Adipocyte (in vitro differentiated cells): ENCODE data around the gene CXCL5.
A peak's percentile ranks its signal among the peaks of the same experiment; 100 is the strongest.
"Not testable (repeated sequence)": the region's sequence is repeated elsewhere in the genome, so short reads cannot be mapped to it uniquely, and the experiment has no call there.

ENCODE experiments used
- DNase-seq: peaks from one replicate; pipeline ENCODE4 v3.0.0-alpha.2; 2015; ENCODE audit warnings: low read depth
- H3K27me3 ChIP-seq: replicated peaks from 2 replicates; pipeline ENCODE4 v1.7.0; 2013; ENCODE audit warnings: mild to moderate bottlenecking, low read length, moderate library complexity; ENCODE audit not compliant: control insufficient read depth, insufficient read depth
- H3K36me3 ChIP-seq: 2 replicates; pipeline ENCODE4 v1.7.0; 2013; ENCODE audit warnings: low read length, mild to moderate bottlenecking, moderate library complexity; ENCODE audit not compliant: control insufficient read depth, insufficient read depth, severe bottlenecking
- H3K4me1 ChIP-seq: 2 replicates; pipeline ENCODE4 v1.7.0; 2013; ENCODE audit warnings: mild to moderate bottlenecking, low read length, moderate library complexity; ENCODE audit not compliant: control insufficient read depth, insufficient read depth
- H3K4me3 ChIP-seq: 2 replicates; pipeline ENCODE4 v1.7.0; 2013; ENCODE audit warnings: mild to moderate bottlenecking, low read length, moderate library complexity
- H3K9ac ChIP-seq: 2 replicates; pipeline ENCODE4 v1.7.0; 2013; ENCODE audit warnings: mild to moderate bottlenecking, low read length, moderate library complexity
- H3K9me3 ChIP-seq: 2 replicates; pipeline ENCODE4 v1.7.0; 2013; ENCODE audit warnings: mild to moderate bottlenecking, low read length, moderate library complexity; ENCODE audit not compliant: control insufficient read depth

Gene CXCL5

GRCh38 chr4:73990988-73991741, 7.3 kb downstream of the CXCL5 start:
- no peak for DNase-seq
- no peak overlapping the region for H3K9ac ChIP-seq
- H3K4me1 ChIP-seq = no peaks in the 10 kb centered on the region
- H3K36me3 ChIP-seq = no peaks in the 10 kb centered on the region
- no peaks in the 10 kb centered on the region for H3K27me3 ChIP-seq
- no peaks in the 10 kb centered on the region for H3K9me3 ChIP-seq
- no peak overlapping the region for H3K4me3 ChIP-seq

GRCh38 chr4:73989928-73990327, 8.5 kb downstream of the CXCL5 start:
- Histone ChIP-seq H3K27me3 (no peaks in the 10 kb centered on the region), H3K9me3 (no peaks in the 10 kb centered on the region), H3K36me3 (no peaks in the 10 kb centered on the region), H3K4me1 (no peaks in the 10 kb centered on the region), H3K4me3 (no peak overlapping the region), H3K9ac (no peak overlapping the region)
- no peak for DNase-seq

GRCh38 chr4:73989031-73989430, 9.4 kb downstream of the CXCL5 start:
- DNase-seq = no peak
- Histone ChIP-seq H3K4me3 (no peak overlapping the region), H3K36me3 (no peaks in the 10 kb centered on the region), H3K27me3 (no peaks in the 10 kb centered on the region), H3K9ac (no peak overlapping the region), H3K9me3 (no peaks in the 10 kb centered on the region), H3K4me1 (no peaks in the 10 kb centered on the region)

- Histone ChIP-seq H3K36me3 (no peaks in the 10 kb centered on the region), H3K4me1 (no peaks in the 10 kb centered on the region), H3K9me3 (no peaks in the 10 kb centered on the region), H3K4me3 (no peak within 1 kb of the TSS), H3K27me3 (no peaks in the 10 kb centered on the region), H3K9ac (no peak within 1 kb of the TSS)
- DNase-seq = no peak
Observed at GRCh38 chr4:73988061-73988460, 10.4 kb downstream of the CXCL5 start, which contains the start of gene PPBP. TSS of gene PPBP (minus strand) at chr4:73988190. CDS start at chr4:73988103, 87 bp downstream.

GRCh38 chr4:73985528-73985852, 13.0 kb downstream of the CXCL5 start:
- Histone ChIP-seq H3K9me3 (no peaks in the 10 kb centered on the region), H3K27me3 (no peaks in the 10 kb centered on the region), H3K36me3 (no peaks in the 10 kb centered on the region)

GRCh38 chr4:73984736-73985527, 13.5 kb downstream of the CXCL5 start:
- H3K36me3 ChIP-seq = no peaks in the 10 kb centered on the region
- H3K4me3 ChIP-seq = no peak overlapping the region
- H3K4me1 ChIP-seq = peaks cover 6% of the 10 kb centered on the region
- H3K9ac ChIP-seq = no peak overlapping the region
- no peaks in the 10 kb centered on the region for H3K27me3 ChIP-seq
- no peaks in the 10 kb centered on the region for H3K9me3 ChIP-seq
- no peak for DNase-seq

More at GRCh38 chr4:73985528-73985852, 13.0 kb downstream of the CXCL5 start:
- no peak for DNase-seq
- Histone ChIP-seq H3K4me1 (peaks cover 5% of the 10 kb centered on the region), H3K9ac (no peak overlapping the region), H3K4me3 (no peak overlapping the region)

- Histone ChIP-seq H3K9ac (peak overlapping the region; percentile 64), H3K4me1 (peaks cover 36% of the 10 kb centered on the region), H3K4me3 (peak overlapping the region; percentile 70)
- DNase-seq, H3K9me3 ChIP-seq, H3K27me3 ChIP-seq, H3K36me3 ChIP-seq: not testable (repeated sequence)
Observed at GRCh38 chr4:73981175-73981574, 17.3 kb downstream of the CXCL5 start.

GRCh38 chr4:73979407-73979957, 19.0 kb downstream of the CXCL5 start:
- peak; percentile 5 for DNase-seq
- no peak overlapping the region for H3K4me3 ChIP-seq
- no peaks in the 10 kb centered on the region for H3K36me3 ChIP-seq
- peaks cover 36% of the 10 kb centered on the region for H3K4me1 ChIP-seq
- H3K9ac ChIP-seq = peak overlapping the region; percentile 35
- no peaks in the 10 kb centered on the region for H3K27me3 ChIP-seq
- peaks cover 2% of the 10 kb centered on the region for H3K9me3 ChIP-seq

GRCh38 chr4:73978886-73979285, 19.6 kb downstream of the CXCL5 start:
- Histone ChIP-seq H3K9me3 (peaks cover 7% of the 10 kb centered on the region), H3K9ac (peak overlapping the region; percentile 35), H3K27me3 (no peaks in the 10 kb centered on the region), H3K4me3 (no peak overlapping the region), H3K36me3 (no peaks in the 10 kb centered on the region), H3K4me1 (peaks cover 36% of the 10 kb centered on the region)
- peak; percentile 76 for DNase-seq

GRCh38 chr4:73976716-73977115, 21.8 kb downstream of the CXCL5 start:
- no peak overlapping the region for H3K4me3 ChIP-seq
- H3K36me3 ChIP-seq = no peaks in the 10 kb centered on the region
- H3K9me3 ChIP-seq = peaks cover 18% of the 10 kb centered on the region
- no peaks in the 10 kb centered on the region for H3K27me3 ChIP-seq
- peaks cover 31% of the 10 kb centered on the region for H3K4me1 ChIP-seq
- DNase-seq = no peak
- no peak overlapping the region for H3K9ac ChIP-seq

GRCh38 chr4:73976217-73976616, 22.3 kb downstream of the CXCL5 start:
- peaks cover 31% of the 10 kb centered on the region for H3K4me1 ChIP-seq

More at GRCh38 chr4:73976217-73976616, 22.3 kb downstream of the CXCL5 start:
- Histone ChIP-seq H3K27me3 (no peaks in the 10 kb centered on the region), H3K9me3 (peaks cover 23% of the 10 kb centered on the region), H3K4me3 (no peak overlapping the region), H3K36me3 (no peaks in the 10 kb centered on the region), H3K9ac (no peak overlapping the region)
- DNase-seq = no peak
